Coronary artery (tissue), 2 donors: Measurements from ENCODE around the gene ADCY7.

Source experiments
- DNase-seq: peaks from one replicate; pipeline ENCODE4 v3.0.0-alpha.2; 2017; ENCODE audit warnings: low spot score
- H3K27ac ChIP-seq, 2 donors: fragments of 200-600 bp; sonication (generic); one replicate each; pipeline ENCODE4 v1.5.1; 2016 to 2019
- H3K4me3 ChIP-seq: fragments of 200-600 bp; sonication (generic); 2 replicates; pipeline ENCODE4 v1.5.1; 2016; ENCODE audit warnings: mild to moderate bottlenecking, moderate library complexity
- CTCF ChIP-seq: fragments of 200-600 bp; sonication (generic); IDR thresholded peaks from one replicate; pipeline ENCODE4 v1.5.1; 2019; ENCODE audit warnings: antibody characterized with exemption

The ADCY7 gene

GRCh38 chr16:50256604-50257003, 9.7 kb upstream of the ADCY7 start:
- Histone ChIP-seq H3K27ac (no peak overlapping the region), H3K4me3 (no peak overlapping the region)
- DNase-seq = no peak
- no peak for TF ChIP-seq CTCF

GRCh38 chr16:50257876-50258275, 8.5 kb upstream of the ADCY7 start:
- TF ChIP-seq CTCF = no peak
- Histone ChIP-seq H3K4me3 (no peak overlapping the region), H3K27ac (no peak overlapping the region)
- no peak for DNase-seq

GRCh38 chr16:50259334-50260205, 6.8 kb upstream of the ADCY7 start:
- DNase-seq = peak; percentile 73
- Histone ChIP-seq H3K27ac (peak overlapping the region in 1 of 2 donors; percentile 63), H3K4me3 (peak overlapping the region; percentile 38)
- TF ChIP-seq CTCF = no peak

- peak overlapping the region in 1 of 2 donors; percentile 63 for H3K27ac ChIP-seq
- no peak overlapping the region for H3K4me3 ChIP-seq
- no peak for TF ChIP-seq CTCF
- DNase-seq = no peak
These were observed 5.9 kb upstream of the ADCY7 start for GRCh38 chr16:50260206-50261159.

- no peak for DNase-seq
- TF ChIP-seq CTCF = no peak
- H3K27ac ChIP-seq = no peak overlapping the region
These were observed 5.1 kb upstream of the ADCY7 start for GRCh38 chr16:50261160-50261706.

GRCh38 chr16:50261707-50262235, 4.6 kb upstream of the ADCY7 start:
- Histone ChIP-seq H3K4me3 (no peak overlapping the region), H3K27ac (no peak overlapping the region)
- DNase-seq = peak; percentile 65
- TF ChIP-seq CTCF = no peak

More at GRCh38 chr16:50261160-50261706, 5.1 kb upstream of the ADCY7 start:
- no peak overlapping the region for H3K4me3 ChIP-seq
